SK-N-MC (cell line): ENCODE results near the gene AKT3.

Source experiments
- EZH2 ChIP-seq: fragments of 200-600 bp; sonication (generic); IDR thresholded peaks from one replicate; pipeline ENCODE4 v1.6.1; 2017; ENCODE audit warnings: antibody characterized with exemption
- FOXP2 ChIP-seq: optimal IDR thresholded peaks from 2 replicates; pipeline ENCODE3; 2011; ENCODE audit warnings: mild to moderate bottlenecking, moderate library complexity; ENCODE audit not compliant: insufficient read depth; ENCODE audit errors: extremely low read length, control extremely low read depth
- POLR2AphosphoS5 ChIP-seq: IDR thresholded peaks from 2 replicates; pipeline ENCODE4 v1.6.1; 2012; ENCODE audit warnings: mild to moderate bottlenecking, low read depth, low read length, borderline replicate concordance

DNA sequence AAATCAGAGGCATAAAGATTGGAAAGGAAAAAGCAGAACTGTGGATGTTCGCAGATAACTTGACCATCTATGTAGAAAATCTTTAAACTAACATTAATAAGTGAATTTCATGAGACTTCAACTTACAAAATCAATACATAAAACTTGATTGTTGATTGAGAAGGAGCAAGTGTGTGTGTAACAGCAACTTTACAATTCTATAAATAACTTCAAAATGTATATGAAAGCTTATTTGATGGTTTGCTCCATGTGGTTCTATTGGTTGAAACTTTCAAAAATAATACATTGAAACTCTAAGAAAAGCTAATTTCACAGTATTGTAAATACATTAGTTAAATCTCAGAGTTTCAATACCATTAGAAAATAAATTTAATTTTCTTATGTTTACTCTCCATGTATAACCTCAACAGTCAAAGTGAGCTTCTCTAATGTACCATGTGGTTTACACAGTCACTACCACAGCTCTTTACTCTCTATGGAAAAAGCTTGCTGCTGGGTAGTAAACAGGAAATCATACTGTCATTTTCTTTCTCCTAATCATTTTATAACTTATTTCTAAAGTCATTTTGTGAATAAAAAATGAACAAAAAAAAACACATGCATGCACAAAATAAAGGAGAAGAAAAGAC, 12.0 kb downstream of the AKT3 start:
- no peak for TF ChIP-seq POLR2AphosphoS5
- no peak for TF ChIP-seq EZH2
- TF ChIP-seq FOXP2 = no peak
